HEK293 (cell line): ENCODE results near the gene PPP1R1A.

Experiments
- CTCF ChIA-PET: fragments of 350-600 bp; formaldehyde crosslinking; extraction: SDS; loops from one replicate; lab custom pipeline; 2021; ENCODE audit warnings: antibody characterized with exemption; lab: Yijun Ruan, JAX
- POLR2A ChIA-PET: fragments of 300-600 bp; formaldehyde crosslinking; extraction: SDS; loops from one replicate; lab custom pipeline; 2020; ENCODE audit warnings: antibody characterized with exemption, inconsistent platforms; lab: Yijun Ruan, JAX
- H3K27ac ChIP-seq: fragments of 200-500 bp; sonication (Bioruptor generic); 2 replicates; pipeline ENCODE4 v1.5.1; 2014; ENCODE audit warnings: low read depth, low read length, control low read depth, inconsistent platforms; ENCODE audit errors: extremely low read depth
- H3K36me3 ChIP-seq, 2 experiments: fragments of 200-500 bp in 1 of 2; sonication (Bioruptor generic) in 1 of 2; 1 replicate in 1 of 2; 2 replicates in 1 of 2; pipeline ENCODE4 v1.5.1; 2014 to 2017; ENCODE audit warnings: inconsistent platforms in 2 of 2, low read length in 2 of 2; ENCODE audit not compliant: control insufficient read depth in 2 of 2, insufficient read depth in 1 of 2
- H3K4me1 ChIP-seq: fragments of 200-500 bp; sonication (Bioruptor generic); 2 replicates; pipeline ENCODE4 v1.5.1; 2014; ENCODE audit warnings: mild to moderate bottlenecking, low read length, inconsistent platforms; ENCODE audit not compliant: control insufficient read depth, insufficient read depth
- H3K4me3 ChIP-seq: 2 replicates; pipeline ENCODE4 v1.5.1; 2011; ENCODE audit warnings: low read depth, mild to moderate bottlenecking, control low read depth, low read length, moderate library complexity
- H3K9me3 ChIP-seq: fragments of 200-500 bp; sonication (Bioruptor generic); 2 replicates; pipeline ENCODE4 v1.5.1; 2014; ENCODE audit warnings: low read depth, low read length, inconsistent platforms; ENCODE audit not compliant: control insufficient read depth, insufficient read depth
- EGR2 ChIP-seq: fragments of 450-650 bp; formaldehyde crosslinking; IDR thresholded peaks from 2 replicates; pipeline ENCODE4 v1.5.1; 2016; ENCODE audit warnings: low read depth, missing biosample characterization, missing genetic modification characterization
- ELK4 ChIP-seq: IDR thresholded peaks from 2 replicates; pipeline ENCODE4 v1.6.1; 2011; ENCODE audit warnings: mild to moderate bottlenecking, low read depth, low read length, borderline replicate concordance
- INSM2 ChIP-seq: fragments of 450-650 bp; formaldehyde crosslinking; IDR thresholded peaks from 2 replicates; pipeline ENCODE4 v1.5.1; 2016; ENCODE audit warnings: missing biosample characterization, missing genetic modification characterization
- MZF1 ChIP-seq: fragments of 450-650 bp; formaldehyde crosslinking; IDR thresholded peaks from 2 replicates; pipeline ENCODE4 v1.5.1; 2017; ENCODE audit warnings: missing biosample characterization, missing genetic modification characterization, borderline replicate concordance
- REPIN1 ChIP-seq: fragments of 450-650 bp; formaldehyde crosslinking; IDR thresholded peaks from 2 replicates; pipeline ENCODE4 v1.5.1; 2017; ENCODE audit warnings: missing biosample characterization, missing genetic modification characterization, low read depth
- SETDB1 ChIP-seq: IDR thresholded peaks from one replicate; pipeline ENCODE4 v1.6.1; 2017; ENCODE audit warnings: mild to moderate bottlenecking, low read length, moderate library complexity, mixed read lengths; ENCODE audit not compliant: insufficient read length
- TRIM28 ChIP-seq: IDR thresholded peaks from 2 replicates; pipeline ENCODE4 v1.6.1; 2011; ENCODE audit warnings: low read length, control low read depth, borderline replicate concordance
- ZBTB1 ChIP-seq: fragments of 450-650 bp; formaldehyde crosslinking; IDR thresholded peaks from 2 replicates; pipeline ENCODE4 v1.5.1; 2016; ENCODE audit warnings: missing biosample characterization, missing genetic modification characterization
- ZBTB20 ChIP-seq: fragments of 450-650 bp; formaldehyde crosslinking; IDR thresholded peaks from 2 replicates; pipeline ENCODE4 v1.5.1; 2016; ENCODE audit warnings: missing biosample characterization, missing genetic modification characterization
- ZBTB48 ChIP-seq: fragments of 450-650 bp; formaldehyde crosslinking; IDR thresholded peaks from 2 replicates; pipeline ENCODE4 v1.5.1; 2016; ENCODE audit warnings: missing biosample characterization, missing genetic modification characterization
- ZNF169 ChIP-seq: fragments of 450-650 bp; formaldehyde crosslinking; IDR thresholded peaks from 2 replicates; pipeline ENCODE4 v1.5.1; 2016; ENCODE audit warnings: missing biosample characterization, missing genetic modification characterization
- ZNF202 ChIP-seq: fragments of 450-650 bp; formaldehyde crosslinking; IDR thresholded peaks from 2 replicates; pipeline ENCODE4 v1.5.1; 2016; ENCODE audit warnings: missing biosample characterization, missing genetic modification characterization, borderline replicate concordance
- ZNF211 ChIP-seq: fragments of 450-650 bp; formaldehyde crosslinking; IDR thresholded peaks from 2 replicates; pipeline ENCODE4 v1.5.1; 2016; ENCODE audit warnings: low read depth, missing biosample characterization, missing genetic modification characterization
- ZNF221 ChIP-seq: fragments of 450-650 bp; formaldehyde crosslinking; IDR thresholded peaks from 2 replicates; pipeline ENCODE4 v1.5.1; 2017; ENCODE audit warnings: missing biosample characterization, missing genetic modification characterization, borderline replicate concordance
- ZNF266 ChIP-seq: fragments of 450-650 bp; formaldehyde crosslinking; IDR thresholded peaks from 2 replicates; pipeline ENCODE4 v1.5.1; 2016; ENCODE audit warnings: missing biosample characterization, missing genetic modification characterization, low read depth
- ZNF280D ChIP-seq: fragments of 450-650 bp; formaldehyde crosslinking; IDR thresholded peaks from 2 replicates; pipeline ENCODE4 v1.5.1; 2016; ENCODE audit warnings: missing biosample characterization, missing genetic modification characterization
- ZNF585B ChIP-seq: fragments of 450-650 bp; formaldehyde crosslinking; IDR thresholded peaks from 2 replicates; pipeline ENCODE4 v1.5.1; 2016; ENCODE audit warnings: missing biosample characterization, missing genetic modification characterization
- ZNF621 ChIP-seq: fragments of 450-650 bp; formaldehyde crosslinking; IDR thresholded peaks from 2 replicates; pipeline ENCODE4 v1.5.1; 2017; ENCODE audit warnings: missing biosample characterization, missing genetic modification characterization
- ZSCAN5A ChIP-seq: fragments of 450-650 bp; formaldehyde crosslinking; IDR thresholded peaks from 2 replicates; pipeline ENCODE4 v1.5.1; 2016; ENCODE audit warnings: missing biosample characterization, missing genetic modification characterization
- TF ChIP-seq, protein P1 (sequence below): fragments of 450-650 bp; formaldehyde crosslinking; IDR thresholded peaks from 2 replicates; pipeline ENCODE4 v1.5.1; 2016; ENCODE audit warnings: missing biosample characterization, missing genetic modification characterization
- TF ChIP-seq, protein P2 (sequence below): fragments of 450-650 bp; formaldehyde crosslinking; IDR thresholded peaks from 2 replicates; pipeline ENCODE4 v1.5.1; 2016; ENCODE audit warnings: missing biosample characterization, missing genetic modification characterization

PPP1R1A gene

GRCh38 chr12:54628186-54628846, 39.9 kb upstream of the PPP1R1A start:
- POLR2A ChIA-PET: no interaction called here
- Histone ChIP-seq H3K4me3 (no peak overlapping the region), H3K36me3 (no peaks in the 10 kb centered on the region), H3K9me3 (no peaks in the 10 kb centered on the region; the same call in 1 of the 2 replicates), H3K27ac (no peak overlapping the region)
- CTCF ChIA-PET: interaction anchor here (0.6 to 1.9 kb wide), 3 partner anchors 25 to 291 kb away, joined by 3 to 6 read pairs (median 5); no protein-coding TSS in a partner anchor
- TF ChIP-seq ZSCAN5A (tag by site-specific recombination): no peak
- TF ChIP-seq ZNF585B (tag by site-specific recombination): peak; percentile 94
- no peak for TF ChIP-seq ZNF621 (tag by site-specific recombination)
- TF ChIP-seq EGR2 (tag by site-specific recombination): no peak
- TF ChIP-seq ZNF169: no peak
- TF ChIP-seq ZBTB20: no peak
- TF ChIP-seq ZBTB1: no peak
- TF ChIP-seq, all 188 proteins: peak for 1
- peaks cover 8% of the 10 kb centered on the region; the same call in 1 of the 2 replicates for H3K4me1 ChIP-seq

DNA sequence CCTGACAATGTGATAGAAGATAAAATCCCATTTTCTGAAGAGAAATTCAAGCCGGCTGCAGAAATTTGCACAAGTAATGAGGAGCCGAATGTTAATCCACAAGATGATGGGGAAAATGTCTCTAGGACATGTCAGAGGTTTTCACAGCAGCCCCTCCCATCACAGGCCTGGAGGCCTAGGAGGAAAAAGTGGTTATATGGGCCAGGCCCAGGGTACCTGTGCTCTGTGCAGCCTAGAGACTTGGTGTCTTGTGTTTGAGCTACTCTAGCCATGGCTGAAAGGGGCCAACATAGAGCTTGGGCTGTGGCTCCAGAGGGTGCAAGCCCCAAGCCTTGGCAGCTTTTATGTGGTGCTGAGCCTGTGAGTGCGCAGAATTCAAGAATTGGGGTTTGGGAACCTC, 38.8 kb upstream of the PPP1R1A start:
- Histone ChIP-seq H3K27ac (no peak overlapping the region), H3K4me1 (peaks cover 8% of the 10 kb centered on the region; the same call in 1 of the 2 replicates), H3K9me3 (no peaks in the 10 kb centered on the region; the same call in 1 of the 2 replicates), H3K36me3 (no peaks in the 10 kb centered on the region), H3K4me3 (no peak overlapping the region)
- POLR2A ChIA-PET: no interaction called here
- TF ChIP-seq SETDB1 (peak; percentile 42), ZNF585B (tag by site-specific recombination) (peak; percentile 91), TRIM28 (0 out of 2 replicates have a peak, but pooled peaks have one; percentile 11), MZF1 (tag by site-specific recombination) (no peak), ZNF202 (no peak), ZBTB48 (no peak)
- TF ChIP-seq, protein P1, sequence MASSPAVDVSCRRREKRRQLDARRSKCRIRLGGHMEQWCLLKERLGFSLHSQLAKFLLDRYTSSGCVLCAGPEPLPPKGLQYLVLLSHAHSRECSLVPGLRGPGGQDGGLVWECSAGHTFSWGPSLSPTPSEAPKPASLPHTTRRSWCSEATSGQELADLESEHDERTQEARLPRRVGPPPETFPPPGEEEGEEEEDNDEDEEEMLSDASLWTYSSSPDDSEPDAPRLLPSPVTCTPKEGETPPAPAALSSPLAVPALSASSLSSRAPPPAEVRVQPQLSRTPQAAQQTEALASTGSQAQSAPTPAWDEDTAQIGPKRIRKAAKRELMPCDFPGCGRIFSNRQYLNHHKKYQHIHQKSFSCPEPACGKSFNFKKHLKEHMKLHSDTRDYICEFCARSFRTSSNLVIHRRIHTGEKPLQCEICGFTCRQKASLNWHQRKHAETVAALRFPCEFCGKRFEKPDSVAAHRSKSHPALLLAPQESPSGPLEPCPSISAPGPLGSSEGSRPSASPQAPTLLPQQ: no peak
- CTCF ChIA-PET: no interaction called here

GRCh38 chr12:54625598-54625997, 37.1 kb upstream of the PPP1R1A start:
- H3K4me1 ChIP-seq: peaks cover 8% of the 10 kb centered on the region; the same call in 1 of the 2 replicates
- H3K27ac ChIP-seq: no peak overlapping the region
- no peak overlapping the region for H3K4me3 ChIP-seq
- ChIA-PET POLR2A (no interaction called here), CTCF (interaction anchor here (0.6 to 1.3 kb wide), 3 partner anchors 22 to 750 kb away, joined by 4 to 9 read pairs (median 4); no protein-coding TSS in a partner anchor)
- H3K36me3 ChIP-seq: no peaks in the 10 kb centered on the region
- H3K9me3 ChIP-seq: no peaks in the 10 kb centered on the region; the same call in 1 of the 2 replicates
- no peak for TF ChIP-seq ZNF221
- no peak for TF ChIP-seq INSM2 (tag by site-specific recombination)
- no peak for TF ChIP-seq ELK4
- no peak for TF ChIP-seq REPIN1 (tag by site-specific recombination)
- no peak for TF ChIP-seq ZNF266 (tag by site-specific recombination)
- TF ChIP-seq, protein P2, sequence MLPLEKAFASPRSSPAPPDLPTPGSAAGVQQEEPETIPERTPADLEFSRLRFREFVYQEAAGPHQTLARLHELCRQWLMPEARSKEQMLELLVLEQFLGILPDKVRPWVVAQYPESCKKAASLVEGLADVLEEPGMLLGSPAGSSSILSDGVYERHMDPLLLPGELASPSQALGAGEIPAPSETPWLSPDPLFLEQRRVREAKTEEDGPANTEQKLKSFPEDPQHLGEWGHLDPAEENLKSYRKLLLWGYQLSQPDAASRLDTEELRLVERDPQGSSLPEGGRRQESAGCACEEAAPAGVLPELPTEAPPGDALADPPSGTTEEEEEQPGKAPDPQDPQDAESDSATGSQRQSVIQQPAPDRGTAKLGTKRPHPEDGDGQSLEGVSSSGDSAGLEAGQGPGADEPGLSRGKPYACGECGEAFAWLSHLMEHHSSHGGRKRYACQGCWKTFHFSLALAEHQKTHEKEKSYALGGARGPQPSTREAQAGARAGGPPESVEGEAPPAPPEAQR (tag by site-specific recombination): no peak
- TF ChIP-seq ZNF280D (tag by site-specific recombination): no peak
- no peak for TF ChIP-seq ZNF211 (tag by site-specific recombination)
